Heart right ventricle (tissue), 16 donors: ENCODE data around the gene KCNMB1. TPM values are rescaled to one million over a fixed set of nuclear protein-coding genes. Genes with fewer than 3 reads are reported as not detected.

Experiments
- ATAC-seq, 8 donors: fragments of 200-7000 bp; cut with Tn5 transposase; one replicate each; pipeline ENCODE4 v1.9.1; 2020; ENCODE audit warnings: mild to moderate bottlenecking in 8 of 8, moderate library complexity in 8 of 8, moderate number of reproducible peaks in 1 of 8
- DNase-seq, 2 donors: peaks; one replicate each; pipeline ENCODE4 v3.0.0-alpha.2; 2020
- H3K27ac ChIP-seq, 10 donors: fragments of 200-600 bp; sonication (generic) in 2 of 10; one replicate each; pipeline versions ENCODE4 v1.5.0 to v1.8.0; 2020 to 2022; ENCODE audit warnings: mild to moderate bottlenecking in 3 of 10
- H3K27me3 ChIP-seq, 7 donors: fragments of 200-600 bp; one replicate each; pipeline ENCODE4 v1.8.0; 2021 to 2022; ENCODE audit warnings: mild to moderate bottlenecking in 2 of 7
- H3K36me3 ChIP-seq, 9 donors: fragments of 200-600 bp; sonication (generic) in 1 of 9; one replicate each; pipeline versions ENCODE4 v1.5.0 to v1.8.0; 2020 to 2022; ENCODE audit warnings: mild to moderate bottlenecking in 2 of 9
- H3K4me1 ChIP-seq, 9 donors: fragments of 200-600 bp; sonication (generic) in 1 of 9; one replicate each; pipeline versions ENCODE4 v1.5.0 to v1.8.0; 2020 to 2022; ENCODE audit warnings: mild to moderate bottlenecking in 4 of 9
- H3K4me3 ChIP-seq, 10 donors: fragments of 200-600 bp; sonication (generic) in 2 of 10; one replicate each; pipeline versions ENCODE4 v1.5.0 to v1.8.0; 2020 to 2022; ENCODE audit warnings: mild to moderate bottlenecking in 7 of 10, moderate library complexity in 2 of 10
- H3K9me3 ChIP-seq, 11 donors: fragments of 200-600 bp in 10 of 11; sonication (generic) in 2 of 11; one replicate each; pipeline versions ENCODE4 v1.5.0 to v1.8.0; 2013 to 2022; ENCODE audit warnings: mild to moderate bottlenecking in 2 of 11, control low read depth in 1 of 11, moderate library complexity in 1 of 11
- CTCF ChIP-seq, 9 donors: fragments of 200-600 bp; sonication (generic) in 2 of 9; IDR thresholded peaks; one replicate each; pipeline versions ENCODE4 v1.5.0 to v1.8.0; 2021 to 2022; ENCODE audit warnings: antibody characterized with exemption in 9 of 9, mild to moderate bottlenecking in 5 of 9, moderate library complexity in 1 of 9
- WGBS, 2 donors: extraction: QIAGEN DNeasy Blood & Tissue Kit; methylation state at CpG; one replicate each; pipeline ENCODE4 v1.1.7; 2013; ENCODE audit warnings: inconsistent platforms in 1 of 2; 5-methylcytosine and 5-hydroxymethylcytosine counted together
- intact Hi-C, 10 donors: fragments of 100-400 bp; cut with DNase I; formaldehyde crosslinking; loops; one replicate each; pipeline versions ENCODE4 v1.11.1 to v1.14.2; 2022
- polyA plus RNA-seq, 2 donors: library from polyadenylated mRNA; stranded (reverse); fragments of 200-250 nt; gene quantifications; one replicate each; pipeline ENCODE4 v1.2.3, GENCODE V29; 2013
- total RNA-seq, 10 donors: library from RNA; stranded (reverse); fragmentation: NEBNext Ultra II Directional in 3 of 10; extraction: Animal tissue kit (Norgen Biotek cat#: 25700) in 3 of 10; gene quantifications; one replicate each; pipeline versions ENCODE4 v1.2.1 to v1.2.4, GENCODE V29; 2021 to 2023
- donor health status: Arrhythmogenic right ventricular cardiomyopathy.
- donor health status: ischemic (EF 13 %, LVEDD 7.1; RV severe dilation, severe dysfunction).
- donor health status: healthy with polysubstance abuse.
- donor health status: DM: no; HTN: yes; CAD: no.
- donor health status: DM: no; HTN: no; CAD: no.
- donor health status: ischemic (EF 25% LVEDD 6.9; RV normal size, moderate dysfunction).
- donor health status: ischemic (EF 25% LVEDD 5.7; RV mildly dilated, moderate dysfunction).
- donor health status: healthy.
- donor health status: DM: yes; HTN: yes; CAD: no.
- donor health status: Ischemic cardiomyopathy.
- donor health status: ischemic (EF 35%, LVEDD 5.7; RV mildly dilated, moderate dysfunction).
- donor health status: nonischemic (EF 11% LVEDD 7.7; RV severe dilation, severe dysfunction).
- donor health status: DM: yes; HTN: yes; CAD: no.
- donor health status: PGD.
- donor health status: ischemic (EF 29% LVEDD 5.4; RV normal size, mild dysfunction).
- donor health status: nonischemic (EF 23%, LVEDD 6.1; RV moderate dilation, normal function).

Gene KCNMB1
- total and polyA plus RNA-seq, 12 donors: 0.90 to 2.8 (median 1.2) TPM

GRCh38 chr5:170397059-170397458 lies 7.9 kb upstream of the KCNMB1 start:
- Histone ChIP-seq H3K27ac (no peak overlapping the region), H3K4me3 (no peak overlapping the region), H3K9me3 (peaks cover 0 to 5% (median 0%) of the 10 kb centered on the region in 11 donors), H3K36me3 (no peaks in the 10 kb centered on the region), H3K27me3 (peaks cover 0 to 5% (median 0%) of the 10 kb centered on the region in 7 donors), H3K4me1 (peaks cover 0 to 17% (median 0%) of the 10 kb centered on the region in 9 donors)
- intact Hi-C loops: no loop called here
- no peak for TF ChIP-seq CTCF (IDR thresholded peaks at IDR 0.05)
- ATAC-seq: no peak
- no peak for DNase-seq
- WGBS, 2 donors: 90 to 92% methylated on average over 2 of the region's 2 CpGs

- Histone ChIP-seq H3K4me3 (no peak overlapping the region), H3K9me3 (no peaks in the 10 kb centered on the region), H3K27ac (peak overlapping the region in 1 of 10 donors; percentile 19), H3K36me3 (no peaks in the 10 kb centered on the region), H3K4me1 (peaks cover 0 to 27% (median 8%) of the 10 kb centered on the region in 9 donors), H3K27me3 (peaks cover 0 to 5% (median 0%) of the 10 kb centered on the region in 7 donors)
- 70 to 83% methylated on average over 8 of the region's 8 CpGs for WGBS, 2 donors
- intact Hi-C loops: no loop called here
- ATAC-seq: peak in 5 of 8 donors; percentile 9 to 52 (median 39)
- no peak for DNase-seq
- TF ChIP-seq CTCF (IDR thresholded peaks at IDR 0.05): no peak
These were observed 4.8 kb upstream of the KCNMB1 start for GRCh38 chr5:170393958-170394357.

GRCh38 chr5:170393235-170393634 lies 4.1 kb upstream of the KCNMB1 start:
- Histone ChIP-seq H3K36me3 (no peaks in the 10 kb centered on the region), H3K4me1 (peaks cover 0 to 33% (median 15%) of the 10 kb centered on the region in 9 donors), H3K27me3 (peaks cover 0 to 5% (median 0%) of the 10 kb centered on the region in 7 donors), H3K4me3 (no peak overlapping the region), H3K9me3 (no peaks in the 10 kb centered on the region), H3K27ac (peak overlapping the region in 1 of 10 donors; percentile 19)
- no peak for DNase-seq
- 84 to 85% methylated on average over 6 of the region's 6 CpGs for WGBS, 2 donors
- ATAC-seq: no peak
- intact Hi-C loops: no loop called here
- no peak for TF ChIP-seq CTCF (IDR thresholded peaks at IDR 0.05)

GRCh38 chr5:170390472-170390871 lies 1.3 kb upstream of the KCNMB1 start:
- Histone ChIP-seq H3K27me3 (peaks cover 0 to 5% (median 0%) of the 10 kb centered on the region in 7 donors), H3K27ac (no peak overlapping the region), H3K36me3 (no peaks in the 10 kb centered on the region), H3K4me1 (peaks cover 0 to 41% (median 16%) of the 10 kb centered on the region in 9 donors), H3K9me3 (no peaks in the 10 kb centered on the region), H3K4me3 (no peak overlapping the region)
- intact Hi-C loops: no loop called here
- no peak for ATAC-seq
- 89 to 94% methylated on average over 4 to 5 of the region's 5 CpGs for WGBS, 2 donors
- DNase-seq: no peak
- TF ChIP-seq CTCF (IDR thresholded peaks at IDR 0.05): no peak
